Astrocyte (in vitro differentiated cells and primary cell): ENCODE results near the gene CCSER1.

Source experiments
- CTCF ChIP-seq: IDR thresholded peaks from 2 replicates; pipeline ENCODE4 v1.5.1; 2011; ENCODE audit warnings: low read depth, mild to moderate bottlenecking, inconsistent platforms, low read length, moderate library complexity; ENCODE audit not compliant: insufficient read depth
- EZH2 ChIP-seq: IDR thresholded peaks from 2 replicates; pipeline ENCODE4 v1.6.1; 2012; ENCODE audit warnings: mild to moderate bottlenecking, low read length, inconsistent platforms; ENCODE audit not compliant: insufficient read depth

- no peak for TF ChIP-seq CTCF
- no peak for TF ChIP-seq EZH2
Measured at GRCh38 chr4:90769251-90769650, 642.1 kb downstream of the CCSER1 start.
